Adrenal gland (tissue), 12 donors: ENCODE results near the gene HOXB2. TPM values are rescaled to one million over a fixed set of nuclear protein-coding genes. Genes with fewer than 3 reads are reported as not detected.

Experiments used
- DNase-seq, 7 donors: peaks; one replicate each; pipeline ENCODE4 v3.0.0-alpha.2; 2019 to 2020
- H3K27ac ChIP-seq, 5 donors: fragments of 200-600 bp; sonication (generic) in 4 of 5; 1 replicate in 3 of 5; 2 replicates in 2 of 5; pipeline versions ENCODE4 v1.5.1 to v1.8.0; 2016 to 2020; ENCODE audit warnings: mild to moderate bottlenecking in 1 of 5
- H3K27me3 ChIP-seq: fragments of 200-600 bp; 2 replicates; pipeline ENCODE4 v1.8.0; 2021
- H3K36me3 ChIP-seq, 2 donors: fragments of 200-600 bp; replicated peaks in 1 of 2; 1 replicate in 1 of 2; 2 replicates in 1 of 2; pipeline versions ENCODE4 v1.5.1 to v1.8.0; 2018 to 2022
- H3K4me1 ChIP-seq, 2 donors: fragments of 200-600 bp; replicated peaks in 1 of 2; 1 replicate in 1 of 2; 2 replicates in 1 of 2; pipeline versions ENCODE4 v1.5.1 to v1.8.0; 2018 to 2021
- H3K4me3 ChIP-seq, 4 donors: fragments of 200-600 bp; sonication (generic) in 3 of 4; one replicate each; pipeline ENCODE4 v1.5.1; 2016 to 2018
- H3K9me3 ChIP-seq, 3 donors: fragments of 200-600 bp; sonication (generic) in 1 of 3; replicated peaks in 1 of 3; 1 replicate in 2 of 3; 2 replicates in 1 of 3; pipeline versions ENCODE4 v1.5.1 to v1.8.0; 2016 to 2021
- POLR2A ChIP-seq, 2 donors: fragments of 450-650 bp; IDR thresholded peaks; one replicate each; pipeline ENCODE4 v1.6.1; 2017; ENCODE audit warnings: antibody characterized with exemption in 2 of 2, mild to moderate bottlenecking in 2 of 2, moderate library complexity in 1 of 2
- whole genome bisulfite sequencing, 4 donors: extraction: QIAGEN DNeasy Blood & Tissue Kit in 2 of 4; methylation state at CpG; one replicate each; pipeline versions ENCODE4 v1.1.5 to v1.1.7; 2013 to 2017; 5-methylcytosine and 5-hydroxymethylcytosine counted together
- intact Hi-C, 2 donors: fragments of 100-400 bp; cut with DNase I; formaldehyde crosslinking; loops; one replicate each; pipeline versions ENCODE4 v1.14.1 to v1.15.0; 2022 to 2023
- polyA plus RNA-seq, 3 donors: library from polyadenylated mRNA; stranded (reverse); fragments of 200-250 nt in 2 of 3; fragments of 350-450 nt in 1 of 3; fragmentation: Illumina TruSeq in 1 of 3; extraction: RNeasy Lipid Tissue Mini Kit (QIAGEN cat#74804) in 1 of 3; gene quantifications; one replicate each; pipeline ENCODE4 v1.2.3, GENCODE V29; 2013 to 2014
- total RNA-seq, 9 donors: library from RNA; depleted of rRNA in 4 of 9; stranded (reverse); fragments of >200 nt in 4 of 9; fragments of 120-200 nt in 1 of 9; fragmentation: NEBNext Ultra II Directional in 1 of 9; extraction: Animal tissue kit (Norgen Biotek cat#: 25700) in 1 of 9; gene quantifications; one replicate each; pipeline versions ENCODE4 v1.1.0 to v1.2.4, GENCODE V29; 2013 to 2023
- TF ChIP-seq, protein P1 (sequence below), 6 experiments: fragments of 450-650 bp in 4 of 6; fragments of 200-600 bp in 2 of 6; sonication (generic) in 1 of 6; IDR thresholded peaks; 1 replicate in 5 of 6; 2 replicates in 1 of 6; pipeline versions ENCODE4 v1.5.1 to v1.8.0; 2016 to 2021; ENCODE audit warnings: antibody characterized with exemption in 6 of 6, mild to moderate bottlenecking in 2 of 6, moderate library complexity in 1 of 6
- donor health status: healthy with polysubstance abuse.
- donor health status: Bipolar disorder and iron deficiency.
- donor health status: DM: yes; HTN: yes; CAD: no.
- donor health status: DM: no; HTN: no; CAD: no.
- donor health status: DM: no; HTN: no; CAD: no.
- donor health status: DM: yes; HTN: yes; CAD: no.

Gene HOXB2
- total and polyA plus RNA-seq, 12 donors = 6.3 to 73.6 (median 27.5) TPM

DNA sequence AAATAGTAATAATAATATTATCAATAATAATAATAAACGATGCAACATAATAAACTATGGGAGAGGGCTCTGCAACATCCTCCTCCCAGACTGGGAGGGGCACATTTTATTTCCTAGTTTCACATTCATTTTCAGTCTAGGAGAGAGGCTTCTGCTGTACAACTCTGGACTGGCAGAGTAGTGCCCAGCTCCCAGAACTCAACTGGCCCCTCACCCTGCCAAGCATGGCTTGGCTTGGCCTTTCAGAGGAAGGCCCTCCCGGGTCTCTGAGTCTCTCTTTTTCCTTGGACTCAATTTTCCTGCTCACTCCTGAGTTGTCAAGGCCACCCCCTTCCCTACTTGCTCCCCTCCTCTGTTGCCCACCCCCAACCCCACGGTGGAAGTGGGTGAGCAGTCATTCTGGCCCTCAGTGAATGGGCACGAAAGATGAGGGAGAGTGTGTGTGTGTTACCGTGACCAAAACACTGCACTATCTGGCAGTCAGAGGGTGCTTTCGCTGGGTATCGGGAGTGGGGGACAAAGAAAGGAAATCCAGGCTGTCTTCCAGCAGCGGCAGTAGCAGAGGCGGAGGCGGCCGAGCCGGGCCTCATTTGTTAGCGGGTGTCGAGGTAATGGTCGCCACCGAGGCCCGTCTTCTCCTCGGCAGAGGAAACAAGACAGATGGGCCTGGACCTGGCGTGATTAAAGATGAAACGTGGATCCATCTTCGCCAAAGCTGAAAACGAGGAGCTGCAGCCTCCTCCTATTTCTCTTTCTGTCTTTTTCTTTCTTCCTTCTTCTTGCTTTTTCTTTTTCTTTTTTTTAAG, 31.0 kb upstream of the HOXB2 start:
- H3K27ac ChIP-seq = peak overlapping the region in 3 of 5 donors; percentile 3 to 87 (median 83)
- DNase-seq = no peak
- peak overlapping the region in 1 of 4 donors; percentile 85 for H3K4me3 ChIP-seq
- 31 to 56% (median 51%) methylated on average over 22 of the region's 22 CpGs for WGBS, 4 donors
- peaks cover 3 to 35% of the 10 kb centered on the region in 2 donors for H3K4me1 ChIP-seq
- no peaks in the 10 kb centered on the region for H3K9me3 ChIP-seq
- TF ChIP-seq POLR2A (IDR thresholded peaks at IDR 0.05) = peak in 1 of 2 donors; percentile 8
- TF ChIP-seq, protein P1, sequence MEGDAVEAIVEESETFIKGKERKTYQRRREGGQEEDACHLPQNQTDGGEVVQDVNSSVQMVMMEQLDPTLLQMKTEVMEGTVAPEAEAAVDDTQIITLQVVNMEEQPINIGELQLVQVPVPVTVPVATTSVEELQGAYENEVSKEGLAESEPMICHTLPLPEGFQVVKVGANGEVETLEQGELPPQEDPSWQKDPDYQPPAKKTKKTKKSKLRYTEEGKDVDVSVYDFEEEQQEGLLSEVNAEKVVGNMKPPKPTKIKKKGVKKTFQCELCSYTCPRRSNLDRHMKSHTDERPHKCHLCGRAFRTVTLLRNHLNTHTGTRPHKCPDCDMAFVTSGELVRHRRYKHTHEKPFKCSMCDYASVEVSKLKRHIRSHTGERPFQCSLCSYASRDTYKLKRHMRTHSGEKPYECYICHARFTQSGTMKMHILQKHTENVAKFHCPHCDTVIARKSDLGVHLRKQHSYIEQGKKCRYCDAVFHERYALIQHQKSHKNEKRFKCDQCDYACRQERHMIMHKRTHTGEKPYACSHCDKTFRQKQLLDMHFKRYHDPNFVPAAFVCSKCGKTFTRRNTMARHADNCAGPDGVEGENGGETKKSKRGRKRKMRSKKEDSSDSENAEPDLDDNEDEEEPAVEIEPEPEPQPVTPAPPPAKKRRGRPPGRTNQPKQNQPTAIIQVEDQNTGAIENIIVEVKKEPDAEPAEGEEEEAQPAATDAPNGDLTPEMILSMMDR (IDR thresholded peaks at IDR 0.05) = no peak
- no peaks in the 10 kb centered on the region for H3K36me3 ChIP-seq
- intact Hi-C loops = loop anchor here (5.0 kb wide), 1 partner anchor 34 kb away; no protein-coding TSS in a partner anchor
- no peaks in the 10 kb centered on the region for H3K27me3 ChIP-seq

DNA sequence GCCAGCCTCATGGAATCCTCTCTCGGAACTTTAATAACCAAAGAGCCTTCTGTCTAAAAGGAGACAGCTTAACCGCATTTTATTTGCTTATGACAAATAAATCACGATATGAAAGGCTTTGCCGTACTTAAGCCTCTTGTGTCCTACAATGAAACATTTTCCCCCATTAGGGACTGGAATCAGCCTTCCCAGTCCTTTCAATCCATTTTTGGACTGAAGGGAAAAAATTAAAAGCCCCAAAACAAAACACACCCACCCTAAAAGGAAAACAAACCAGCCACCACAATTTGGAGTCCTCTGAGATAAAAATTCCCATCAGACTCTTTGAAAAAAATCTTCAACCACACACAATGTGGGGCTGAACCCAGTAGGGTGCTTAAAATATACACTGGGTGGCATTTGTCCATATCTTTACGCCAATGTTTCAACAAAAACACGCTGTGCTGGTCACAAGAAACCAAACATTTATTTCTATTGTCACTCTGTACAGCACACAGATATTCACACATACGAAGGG, 30.2 kb upstream of the HOXB2 start:
- no peak for TF ChIP-seq POLR2A (IDR thresholded peaks at IDR 0.05)
- TF ChIP-seq, protein P1 (IDR thresholded peaks at IDR 0.05) = no peak
- Histone ChIP-seq H3K27ac (peak overlapping the region in 3 of 5 donors; percentile 27 to 83 (median 56)), H3K4me3 (peak overlapping the region in 1 of 4 donors; percentile 4), H3K4me1 (peaks cover 3 to 35% of the 10 kb centered on the region in 2 donors), H3K27me3 (no peaks in the 10 kb centered on the region), H3K9me3 (no peaks in the 10 kb centered on the region), H3K36me3 (no peaks in the 10 kb centered on the region)
- intact Hi-C loops = loop anchor here (5.0 kb wide), 1 partner anchor 33 kb away; no protein-coding TSS in a partner anchor
- no peak for DNase-seq
- WGBS, 4 donors = 44 to 52% (median 46%) methylated on average over 7 of the region's 7 CpGs

DNA sequence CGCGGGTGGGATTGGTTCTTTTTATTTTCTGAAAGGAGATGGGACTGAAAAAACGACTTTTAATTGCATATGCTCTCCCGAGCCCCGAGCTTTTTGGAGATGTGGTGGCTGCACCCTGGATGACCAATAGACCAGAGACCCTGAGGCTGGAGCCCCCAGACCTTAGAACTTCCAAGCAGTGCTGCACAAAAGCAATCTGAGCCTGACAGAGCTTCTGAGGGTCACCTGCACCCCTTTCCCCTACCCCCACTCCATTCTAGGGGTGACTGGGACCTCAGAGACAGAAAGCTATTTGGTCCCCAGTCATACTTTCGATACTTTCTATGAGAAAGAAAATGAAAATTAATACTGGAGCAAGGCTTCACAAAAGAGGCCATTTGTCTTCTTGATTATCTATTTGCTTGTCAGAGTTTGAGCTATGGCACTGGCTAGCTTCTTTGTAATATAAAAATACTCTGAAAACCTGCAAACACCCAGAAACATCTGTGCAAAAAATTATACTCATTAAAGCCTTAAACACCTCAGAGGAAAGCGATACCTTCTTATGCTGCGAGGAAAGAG, 29.7 kb upstream of the HOXB2 start:
- Histone ChIP-seq H3K9me3 (no peaks in the 10 kb centered on the region), H3K4me3 (peak overlapping the region in 1 of 4 donors; percentile 4), H3K27me3 (no peaks in the 10 kb centered on the region), H3K4me1 (peaks cover 3 to 35% of the 10 kb centered on the region in 2 donors), H3K36me3 (no peaks in the 10 kb centered on the region), H3K27ac (peak overlapping the region in 2 of 5 donors; percentile 56 to 83)
- WGBS, 4 donors = 50 to 59% (median 56%) methylated on average over 8 of the region's 8 CpGs
- intact Hi-C loops = loop anchor here (5.0 kb wide), 1 partner anchor 32 kb away; no protein-coding TSS in a partner anchor
- TF ChIP-seq, protein P1 (IDR thresholded peaks at IDR 0.05) = no peak
- no peak for TF ChIP-seq POLR2A (IDR thresholded peaks at IDR 0.05)
- no peak for DNase-seq

DNA sequence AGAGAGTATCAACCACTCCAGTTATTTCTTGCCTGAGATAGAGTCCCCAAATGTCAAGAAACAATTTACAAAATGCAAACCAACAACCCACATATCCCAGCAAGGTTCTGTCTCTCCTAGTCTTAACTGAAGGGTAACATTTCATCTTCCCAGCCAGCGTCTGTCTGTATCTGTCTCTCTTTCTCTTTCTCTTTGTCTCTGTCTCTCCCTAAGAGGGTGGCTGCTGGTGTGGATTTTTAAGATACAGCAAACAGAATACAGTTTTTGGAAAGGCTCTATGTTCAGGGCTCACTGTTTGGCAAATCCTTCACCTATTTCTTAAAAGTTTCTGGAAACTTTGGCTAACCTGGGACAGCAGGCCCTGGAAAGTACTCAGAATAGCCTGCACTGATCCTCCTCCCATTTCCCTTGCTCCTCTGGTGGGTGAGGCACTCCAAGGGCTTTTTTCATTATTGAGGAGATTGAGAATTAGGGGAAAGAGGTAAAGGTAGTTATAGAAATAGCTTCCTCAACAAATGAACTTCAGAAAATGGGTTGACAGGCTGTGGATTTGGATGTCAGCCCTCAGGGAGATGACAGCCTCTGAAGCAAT, 27.0 kb upstream of the HOXB2 start:
- H3K9me3 ChIP-seq = no peaks in the 10 kb centered on the region
- H3K27me3 ChIP-seq = no peaks in the 10 kb centered on the region
- 61 to 71% (median 68%) methylated on average over 1 of the region's 1 CpG for WGBS, 4 donors
- intact Hi-C loops = no loop called here
- peaks cover 3 to 43% of the 10 kb centered on the region in 2 donors for H3K4me1 ChIP-seq
- no peaks in the 10 kb centered on the region for H3K36me3 ChIP-seq
- no peak for DNase-seq
- H3K27ac ChIP-seq = peak overlapping the region in 3 of 5 donors; percentile 29 to 81 (median 71)
- H3K4me3 ChIP-seq = no peak overlapping the region
- TF ChIP-seq, protein P1 (IDR thresholded peaks at IDR 0.05) = no peak
- no peak for TF ChIP-seq POLR2A (IDR thresholded peaks at IDR 0.05)
